DOHH2 (cell line): ENCODE results near the gene CDH22.

Source experiments
- H3F3A ChIP-seq: fragments of 200-600 bp; sonication (generic), shearing (Covaris generic); 2 replicates; pipeline ENCODE4 v1.6.0; 2016; ENCODE audit warnings: antibody characterized with exemption, mild to moderate bottlenecking; ENCODE audit not compliant: control insufficient read depth, insufficient read depth
- H3K27ac ChIP-seq: fragments of 200-600 bp; sonication (generic); 2 replicates; pipeline ENCODE4 v1.5.1; 2014; ENCODE audit warnings: low read depth, mild to moderate bottlenecking, low read length, moderate library complexity
- H3K27me3 ChIP-seq: fragments of 200-600 bp; sonication (generic); 2 replicates; pipeline ENCODE4 v1.6.1; 2014; ENCODE audit warnings: mild to moderate bottlenecking, low read length, mixed read lengths; ENCODE audit not compliant: control insufficient read depth
- H3K36me3 ChIP-seq: fragments of 200-600 bp; sonication (generic); 2 replicates; pipeline ENCODE4 v1.6.1; 2014; ENCODE audit warnings: mild to moderate bottlenecking, low read length, moderate library complexity, mixed read lengths; ENCODE audit not compliant: control insufficient read depth
- H3K4me1 ChIP-seq: fragments of 200-600 bp; sonication (generic); 2 replicates; pipeline ENCODE4 v1.6.1; 2014; ENCODE audit warnings: mild to moderate bottlenecking, low read length, mixed read lengths; ENCODE audit not compliant: control insufficient read depth
- H3K4me2 ChIP-seq: fragments of 200-600 bp; sonication (generic); 2 replicates; pipeline ENCODE4 v1.6.0; 2014; ENCODE audit warnings: mild to moderate bottlenecking, low read length, moderate library complexity
- H3K4me3 ChIP-seq: fragments of 200-600 bp; sonication (generic); 2 replicates; pipeline ENCODE4 v1.5.1; 2014; ENCODE audit warnings: mild to moderate bottlenecking, low read length, mixed read lengths
- H3K79me2 ChIP-seq: fragments of 200-600 bp; sonication (generic); 2 replicates; pipeline ENCODE4 v1.6.1; 2014; ENCODE audit warnings: mild to moderate bottlenecking, low read length, mixed read lengths; ENCODE audit not compliant: control insufficient read depth
- H3K9me2 ChIP-seq: fragments of 200-600 bp; sonication (generic); replicated peaks from 2 replicates; pipeline ENCODE4 v1.6.1; 2014; ENCODE audit warnings: mild to moderate bottlenecking, low read length, mixed read lengths; ENCODE audit not compliant: control insufficient read depth
- H3K9me3 ChIP-seq: fragments of 200-600 bp; sonication (generic); 2 replicates; pipeline ENCODE4 v1.6.1; 2014; ENCODE audit warnings: antibody characterized with exemption, low read length, mixed read lengths; ENCODE audit not compliant: control insufficient read depth, insufficient read depth
- H4K20me1 ChIP-seq: fragments of 200-600 bp; sonication (generic); 2 replicates; pipeline ENCODE4 v1.6.0; 2014; ENCODE audit warnings: low read depth, mild to moderate bottlenecking, antibody characterized with exemption, low read length, moderate library complexity; ENCODE audit not compliant: control insufficient read depth, insufficient read depth
- CTCF ChIP-seq: fragments of 200-600 bp; sonication (generic); IDR thresholded peaks from one replicate; pipeline ENCODE4 v1.5.1; 2014; ENCODE audit warnings: antibody characterized with exemption, mild to moderate bottlenecking, low read depth, low read length; ENCODE audit not compliant: poor library complexity, severe bottlenecking
- EZH2phosphoT487 ChIP-seq: fragments of 200-600 bp; sonication (generic); IDR thresholded peaks from 2 replicates; pipeline ENCODE4 v1.6.1; 2017; ENCODE audit warnings: borderline replicate concordance, mild to moderate bottlenecking, antibody characterized with exemption, low read length, moderate library complexity, mixed read lengths

CDH22 gene

GRCh38 chr20:46268131-46268614 is 40.1 kb downstream of the CDH22 start:
- Histone ChIP-seq H3K4me2 (no peak overlapping the region), H3K9me2 (no peaks in the 10 kb centered on the region), H3K36me3 (no peaks in the 10 kb centered on the region), H3K27me3 (no peaks in the 10 kb centered on the region; the same call in 1 of the 2 replicates), H3K27ac (no peak overlapping the region), H3K4me3 (no peak overlapping the region), H4K20me1 (no peaks in the 10 kb centered on the region), H3K4me1 (no peaks in the 10 kb centered on the region), H3K79me2 (no peaks in the 10 kb centered on the region), H3K9me3 (no peaks in the 10 kb centered on the region), H3F3A (no peaks in the 10 kb centered on the region)
- TF ChIP-seq EZH2phosphoT487: no peak
- no peak for TF ChIP-seq CTCF

- TF ChIP-seq EZH2phosphoT487 (no peak), CTCF (no peak)
- no peaks in the 10 kb centered on the region for H4K20me1 ChIP-seq
- H3K4me1 ChIP-seq: no peaks in the 10 kb centered on the region
- no peaks in the 10 kb centered on the region for H3K9me2 ChIP-seq
- H3K36me3 ChIP-seq: no peaks in the 10 kb centered on the region
- no peak overlapping the region for H3K4me3 ChIP-seq
- H3F3A ChIP-seq: no peaks in the 10 kb centered on the region
- H3K4me2 ChIP-seq: no peak overlapping the region
- H3K27me3 ChIP-seq: no peaks in the 10 kb centered on the region; the same call in 1 of the 2 replicates
- no peaks in the 10 kb centered on the region for H3K9me3 ChIP-seq
- no peaks in the 10 kb centered on the region for H3K79me2 ChIP-seq
- H3K27ac ChIP-seq: no peak overlapping the region
Observed at GRCh38 chr20:46267108-46268105, 40.9 kb downstream of the CDH22 start.

- no peak overlapping the region for H3K4me3 ChIP-seq
- TF ChIP-seq EZH2phosphoT487: no peak
- no peak for TF ChIP-seq CTCF
- H3K9me3 ChIP-seq: no peaks in the 10 kb centered on the region
- no peaks in the 10 kb centered on the region for H3K36me3 ChIP-seq
- H3K9me2 ChIP-seq: no peaks in the 10 kb centered on the region
- H3K27me3 ChIP-seq: no peaks in the 10 kb centered on the region
- no peaks in the 10 kb centered on the region for H3F3A ChIP-seq
- no peak overlapping the region for H3K27ac ChIP-seq
- no peaks in the 10 kb centered on the region for H3K4me1 ChIP-seq
- H3K79me2 ChIP-seq: no peaks in the 10 kb centered on the region
- no peaks in the 10 kb centered on the region for H4K20me1 ChIP-seq
- H3K4me2 ChIP-seq: no peak overlapping the region
Observed at GRCh38 chr20:46265539-46265938, 42.8 kb downstream of the CDH22 start.
